Neural crest cell (in vitro differentiated cells): ENCODE measurements around the gene PAPPA2. TPM values are rescaled to one million over a fixed set of nuclear protein-coding genes. Genes with fewer than 3 reads are reported as not detected.

Experiments used
- DNase-seq: peaks from one replicate; pipeline ENCODE4 v3.0.0; 2021; ENCODE audit warnings: low read depth, mixed read lengths, low spot score
- H3K27ac Mint-ChIP-seq: one replicate; pipeline ENCODE4 v1.8.0; 2021; ENCODE audit warnings: mild to moderate bottlenecking, mixed read lengths; ENCODE audit not compliant: unreplicated experiment
- H3K27me3 Mint-ChIP-seq: 2 replicates; pipeline ENCODE4 v1.8.0; 2021; ENCODE audit warnings: low read depth, mild to moderate bottlenecking, mixed read lengths
- H3K36me3 Mint-ChIP-seq: 2 replicates; pipeline ENCODE4 v1.8.0; 2021; ENCODE audit warnings: low read depth, mild to moderate bottlenecking, mixed read lengths
- H3K4me1 Mint-ChIP-seq: 2 replicates; pipeline ENCODE4 v1.8.0; 2021; ENCODE audit warnings: mixed read lengths
- H3K4me3 Mint-ChIP-seq: one replicate; pipeline ENCODE4 v1.8.0; 2021; ENCODE audit warnings: mild to moderate bottlenecking, mixed read lengths
- H3K9me3 Mint-ChIP-seq: 2 replicates; pipeline ENCODE4 v1.8.0; 2021; ENCODE audit warnings: mixed read lengths
- CTCF ChIP-seq: fragments of 200-600 bp; sonication (generic); conservative IDR thresholded peaks from 2 replicates; pipeline ENCODE4 v1.5.0; 2021; ENCODE audit warnings: antibody characterized with exemption, mild to moderate bottlenecking
- total RNA-seq: library from RNA; stranded (reverse); gene quantifications from 2 replicates; pipeline ENCODE4 v1.2.1, GENCODE V29; 2021

The PAPPA2 gene
- total RNA-seq, 1 donor from 2014 or later = 0.79 TPM

GRCh38 chr1:176691251-176692228 is 228.6 kb downstream of the PAPPA2 start:
- no peaks in the 10 kb centered on the region for H3K36me3 Mint-ChIP-seq

GRCh38 chr1:176692431-176692830 is 229.5 kb downstream of the PAPPA2 start:
- Mint-ChIP-seq H3K27ac (no peak overlapping the region), H3K27me3 (no peaks in the 10 kb centered on the region), H3K4me1 (no peaks in the 10 kb centered on the region), H3K9me3 (no peaks in the 10 kb centered on the region), H3K36me3 (no peaks in the 10 kb centered on the region), H3K4me3 (no peak overlapping the region)
- no peak for DNase-seq
- no peak for TF ChIP-seq CTCF

More at GRCh38 chr1:176691251-176692228, 228.6 kb downstream of the PAPPA2 start:
- Mint-ChIP-seq H3K4me3 (no peak overlapping the region), H3K27ac (no peak overlapping the region), H3K27me3 (no peaks in the 10 kb centered on the region), H3K4me1 (no peaks in the 10 kb centered on the region), H3K9me3 (no peaks in the 10 kb centered on the region)
- TF ChIP-seq CTCF = peak; percentile 80
- peak; percentile 10 for DNase-seq

GRCh38 chr1:176692988-176693696 is 230.2 kb downstream of the PAPPA2 start:
- H3K27ac Mint-ChIP-seq = no peak overlapping the region
- H3K9me3 Mint-ChIP-seq = no peaks in the 10 kb centered on the region
- H3K4me3 Mint-ChIP-seq = no peak overlapping the region
- DNase-seq = no peak
- TF ChIP-seq CTCF = no peak
- H3K27me3 Mint-ChIP-seq = no peaks in the 10 kb centered on the region
- H3K36me3 Mint-ChIP-seq = no peaks in the 10 kb centered on the region
- no peaks in the 10 kb centered on the region for H3K4me1 Mint-ChIP-seq

- no peaks in the 10 kb centered on the region for H3K9me3 Mint-ChIP-seq
- no peaks in the 10 kb centered on the region for H3K36me3 Mint-ChIP-seq
- no peak for TF ChIP-seq CTCF
- H3K4me3 Mint-ChIP-seq = no peak overlapping the region
- H3K27ac Mint-ChIP-seq = no peak overlapping the region
- DNase-seq = no peak
- H3K4me1 Mint-ChIP-seq = no peaks in the 10 kb centered on the region
- no peaks in the 10 kb centered on the region for H3K27me3 Mint-ChIP-seq
These were observed 230.8 kb downstream of the PAPPA2 start for GRCh38 chr1:176693697-176694329.

GRCh38 chr1:176694713-176695112 is 231.7 kb downstream of the PAPPA2 start:
- Mint-ChIP-seq H3K36me3 (no peaks in the 10 kb centered on the region), H3K27me3 (no peaks in the 10 kb centered on the region), H3K27ac (no peak overlapping the region), H3K4me1 (no peaks in the 10 kb centered on the region), H3K9me3 (no peaks in the 10 kb centered on the region), H3K4me3 (no peak overlapping the region)
- no peak for TF ChIP-seq CTCF
- DNase-seq = no peak
